ENCODE data around the gene CHRNA3.
A peak's percentile ranks its signal among the peaks of the same experiment; 100 is the strongest.
"Not testable (repeated sequence)": the region's sequence is repeated elsewhere in the genome, so short reads cannot be mapped to it uniquely, and the experiment has no call there.

Gene CHRNA3

GRCh38 chr15:78616506-78616905 lies 4.3 kb downstream of the CHRNA3 start:
- no peak for ATAC-seq

DNA sequence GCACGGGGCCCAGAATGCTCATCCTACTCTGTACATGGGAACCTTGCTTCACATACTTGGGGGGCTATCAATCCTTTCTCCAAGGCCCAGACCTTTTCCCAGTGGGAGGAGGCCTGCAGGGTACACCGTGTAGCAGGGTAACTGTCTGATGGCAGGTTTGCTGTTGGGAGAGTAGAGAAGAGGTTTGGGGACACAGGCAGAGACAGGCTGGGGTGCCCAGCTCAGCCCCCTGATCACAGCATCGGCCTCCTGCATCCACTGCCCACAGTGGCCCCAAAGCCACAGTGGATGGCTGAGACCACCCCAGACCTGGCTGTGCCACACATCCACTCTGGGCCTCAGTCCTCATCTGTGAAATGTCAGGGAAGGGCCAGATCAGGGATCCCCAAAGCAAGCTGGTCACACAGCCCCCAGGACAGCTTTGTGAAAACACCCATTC lies 5.6 kb downstream of the CHRNA3 start:
- no peak for ATAC-seq

DNA sequence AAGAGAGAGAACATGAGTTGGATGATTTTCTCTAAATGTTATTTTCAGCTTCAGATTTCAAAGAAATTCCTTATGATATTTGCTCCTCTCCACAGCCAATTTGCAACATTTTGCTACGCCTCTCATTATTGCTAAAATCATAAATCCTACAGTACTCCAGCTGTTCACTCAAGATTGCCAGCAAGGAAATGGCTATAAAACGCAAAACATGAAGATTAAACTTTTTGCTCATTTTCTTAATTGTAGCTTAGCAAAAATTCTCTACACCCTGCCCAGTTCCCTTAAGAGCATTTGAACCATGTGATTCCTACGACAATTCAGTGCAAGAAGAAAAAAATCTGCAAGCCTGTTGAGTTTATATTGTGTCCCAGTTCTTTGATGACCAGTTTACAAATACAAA lies 6.8 kb downstream of the CHRNA3 start:
- no peak for ATAC-seq

GRCh38 chr15:78609551-78609950 lies 11.2 kb downstream of the CHRNA3 start:
- not testable (repeated sequence) for ATAC-seq

DNA sequence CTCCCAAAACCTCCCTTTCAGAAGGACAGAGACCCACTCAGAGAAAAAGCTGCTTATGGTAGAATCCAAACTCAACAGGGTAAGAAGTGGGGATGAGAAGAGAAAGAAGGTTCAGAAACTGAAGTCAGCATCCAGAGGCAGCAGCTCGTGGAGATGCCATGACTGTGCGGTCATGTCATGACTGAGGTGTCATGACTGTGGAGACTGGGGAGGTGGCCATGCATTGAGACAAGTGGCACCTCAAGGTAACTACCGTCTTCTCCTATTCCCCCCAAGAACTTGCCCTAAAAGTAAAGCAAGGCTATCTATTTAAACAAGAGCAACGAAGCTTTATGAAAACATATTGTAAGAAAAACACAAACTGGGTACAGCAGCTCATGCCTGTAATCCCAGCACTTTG lies 15.1 kb downstream of the CHRNA3 start:
- no peak for ATAC-seq

- no peak for ATAC-seq
Observed at GRCh38 chr15:78605201-78605600, 15.6 kb downstream of the CHRNA3 start.

DNA sequence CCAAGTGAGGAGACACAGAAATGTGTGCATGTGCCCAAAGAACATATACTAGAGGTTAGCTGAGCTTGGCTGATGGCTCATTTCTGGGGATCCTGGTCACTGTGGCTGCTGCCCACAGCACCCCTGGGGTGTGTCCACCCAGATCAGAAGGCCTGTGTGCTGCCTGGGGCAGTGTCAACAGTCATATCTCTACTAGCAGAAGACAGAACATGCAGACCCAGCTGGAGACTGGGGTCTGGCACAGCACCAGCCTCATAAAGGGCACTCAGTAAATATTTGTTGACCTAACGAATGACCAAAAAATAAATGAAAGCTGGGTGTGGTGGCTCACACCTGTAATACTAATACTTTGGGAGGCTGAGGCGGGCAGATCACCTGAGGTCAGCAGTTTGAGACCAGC lies 16.4 kb downstream of the CHRNA3 start:
- ATAC-seq, result no peak

GRCh38 chr15:78603467-78603866 lies 17.3 kb downstream of the CHRNA3 start:
- ATAC-seq, result no peak

- ATAC-seq, result no peak
Observed at GRCh38 chr15:78599189-78599588, 21.6 kb downstream of the CHRNA3 start.

DNA sequence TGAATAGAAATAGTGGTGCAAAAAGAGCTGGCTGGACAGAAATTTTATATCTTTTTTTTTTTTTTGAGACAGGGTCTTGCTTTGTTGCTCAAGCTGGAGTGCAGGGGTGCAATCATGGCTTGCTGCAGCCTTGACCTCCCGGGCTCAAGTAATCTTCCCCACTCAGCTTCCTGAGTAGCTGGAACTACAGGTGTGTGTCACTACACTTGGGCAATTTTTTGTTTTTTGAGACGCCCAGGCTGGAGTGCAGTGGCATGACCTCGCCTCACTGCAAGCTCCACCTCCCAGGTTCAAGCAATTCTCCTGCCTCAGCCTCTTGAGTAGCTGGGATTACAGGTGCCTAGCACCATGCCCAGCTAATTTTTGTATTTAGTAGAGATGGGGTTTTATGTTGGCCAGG lies 22.4 kb downstream of the CHRNA3 start:
- ATAC-seq, result no peak

GRCh38 chr15:78597583-78597982 lies 23.2 kb downstream of the CHRNA3 start:
- no peak for ATAC-seq

DNA sequence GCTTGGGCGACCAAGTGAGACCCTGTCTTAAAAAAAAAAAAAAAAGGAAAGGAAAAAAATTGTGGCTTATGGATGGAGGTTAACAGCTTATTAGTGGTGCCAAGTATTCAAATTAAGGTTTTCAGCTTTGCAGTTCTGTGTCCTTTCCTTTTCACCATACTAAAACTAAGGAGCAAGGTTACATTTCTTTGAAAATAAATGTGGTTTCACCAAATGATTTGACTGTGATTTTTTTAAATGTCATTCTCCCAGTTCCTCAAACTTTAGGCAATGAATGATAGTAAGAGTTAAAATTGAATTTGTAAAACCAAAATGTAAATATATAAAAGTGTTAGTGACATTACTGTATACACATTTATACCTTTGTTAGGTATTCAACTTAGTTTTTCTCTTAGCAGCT lies 45.9 kb downstream of the CHRNA3 start:
- no peak for ATAC-seq

DNA sequence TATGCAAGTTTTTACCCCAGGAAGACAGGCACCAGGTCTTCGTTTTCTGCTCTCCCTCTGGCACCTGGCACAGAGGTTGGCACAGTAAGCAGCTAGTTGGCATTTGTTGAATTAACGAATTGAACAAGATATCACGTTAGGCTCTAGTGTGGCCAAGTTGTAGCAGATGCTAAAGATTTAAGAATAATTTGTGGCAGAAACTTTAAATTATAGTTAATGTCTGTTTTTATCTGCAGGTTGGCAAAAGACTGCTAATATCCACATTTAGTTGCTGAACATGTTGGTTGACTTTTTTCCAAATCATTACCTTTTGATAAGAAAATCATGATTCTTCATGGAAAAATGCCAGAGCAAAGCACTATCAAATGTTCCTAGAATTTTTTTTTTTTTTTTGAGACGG lies 47.4 kb downstream of the CHRNA3 start:
- no peak for ATAC-seq

DNA sequence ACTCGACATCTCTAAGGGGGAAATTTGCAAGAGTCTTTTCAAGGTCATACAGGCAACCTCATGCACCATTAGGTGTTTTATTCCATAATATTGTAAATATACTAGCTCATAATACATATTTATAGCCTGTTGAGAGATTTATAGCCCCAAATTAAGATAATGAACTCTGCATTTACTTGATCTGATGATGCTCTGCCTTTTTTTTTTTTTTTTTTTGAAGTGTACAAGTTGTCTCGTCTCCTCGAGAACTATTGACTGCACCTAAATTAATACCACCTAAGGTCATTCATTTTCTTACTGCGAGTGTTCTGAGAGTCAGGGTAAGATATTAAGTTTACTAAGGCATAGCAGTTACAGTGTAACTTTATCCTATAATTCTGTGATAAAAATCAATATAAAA lies 49.4 kb downstream of the CHRNA3 start:
- ATAC-seq, result no peak

DNA sequence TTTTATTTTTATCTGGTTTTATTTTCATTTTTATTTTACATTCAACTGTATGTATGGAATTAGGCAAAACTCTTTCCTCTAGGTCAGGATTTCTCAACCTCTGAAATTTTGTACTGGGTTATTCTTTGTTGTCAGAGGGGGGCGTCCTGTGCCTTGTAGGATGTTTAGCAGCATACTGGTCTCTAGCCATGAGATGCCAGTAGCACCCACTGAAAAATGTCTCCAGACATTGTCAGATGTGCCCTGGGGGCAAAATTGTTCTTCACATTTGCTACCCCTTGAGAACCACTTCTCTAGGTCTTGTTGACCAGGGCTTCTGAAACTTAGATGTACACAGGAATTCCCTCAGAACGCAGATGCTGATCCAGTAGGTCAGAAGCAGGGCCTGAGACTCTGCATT lies 50.1 kb downstream of the CHRNA3 start:
- ATAC-seq, result no peak

DNA sequence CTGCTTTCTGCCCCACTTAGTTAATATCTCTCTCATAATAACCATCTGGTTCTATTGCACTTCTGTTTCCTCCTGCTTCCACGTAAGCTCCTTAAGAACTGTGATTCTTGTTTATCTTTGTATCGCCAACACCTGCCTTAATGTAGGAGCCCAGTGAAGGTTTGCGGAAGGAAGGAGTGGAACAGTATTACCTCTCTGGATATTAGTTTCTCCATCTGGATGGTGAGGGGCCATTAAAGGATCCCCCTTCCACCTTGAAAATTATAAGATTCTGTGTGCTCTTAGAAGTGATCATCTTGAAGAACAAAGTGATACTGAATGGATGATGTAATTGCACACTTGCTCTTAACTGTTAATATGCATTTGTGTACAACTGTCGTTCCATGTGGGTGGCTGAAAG lies 53.3 kb downstream of the CHRNA3 start:
- ATAC-seq, result no peak

- ATAC-seq, result no peak
Observed at GRCh38 chr15:78565951-78566774, 54.6 kb downstream of the CHRNA3 start.

GRCh38 chr15:78565097-78565950 lies 55.5 kb downstream of the CHRNA3 start, which contains the start of gene CHRNA5:
TSS of gene CHRNA5 (plus strand) at chr15:78565520. CDS start at chr15:78565720, 200 bp downstream.
- ATAC-seq, result peak; percentile 78 to 88

DNA sequence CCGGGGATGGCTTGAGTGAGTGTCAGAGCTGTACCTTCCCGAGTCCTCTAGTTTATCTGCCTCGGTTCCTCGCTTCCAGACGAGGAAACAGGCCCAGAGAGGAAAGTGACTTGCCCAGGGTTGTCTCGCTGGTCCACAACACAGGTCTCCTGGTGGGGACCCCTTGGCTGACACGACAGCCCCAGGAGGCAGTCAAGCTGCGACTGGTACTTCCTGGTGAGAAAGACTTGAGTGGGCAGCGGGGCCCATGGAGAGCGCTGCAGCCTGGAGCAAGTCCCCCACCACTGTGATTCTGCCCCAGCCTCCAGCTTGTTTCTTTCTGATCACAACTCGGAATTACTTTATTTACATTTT lies 56.1 kb downstream of the CHRNA3 start:
- no peak for ATAC-seq

GRCh38 chr15:78563092-78563491 lies 57.7 kb downstream of the CHRNA3 start:
- no peak for ATAC-seq

DNA sequence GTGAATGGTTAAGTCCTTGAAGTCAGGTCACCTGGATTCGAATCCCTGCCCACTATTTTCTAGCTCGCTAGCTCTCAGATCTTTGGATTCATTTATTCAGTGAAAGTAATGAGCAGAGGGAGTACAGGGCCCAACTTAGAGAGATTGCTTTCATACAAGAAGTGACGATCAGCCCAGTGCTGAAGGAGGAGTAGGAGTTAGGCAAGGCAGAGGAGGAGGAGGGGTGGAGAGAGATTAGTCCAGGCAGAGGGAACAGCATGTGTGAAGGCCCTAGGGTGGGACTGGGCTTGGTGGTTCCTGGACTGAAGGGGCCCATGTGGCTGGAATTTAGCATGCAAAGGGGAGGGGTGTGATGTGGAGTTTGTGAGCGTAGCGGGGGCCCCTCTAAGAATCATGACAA lies 59.3 kb downstream of the CHRNA3 start:
- no peak for ATAC-seq

DNA sequence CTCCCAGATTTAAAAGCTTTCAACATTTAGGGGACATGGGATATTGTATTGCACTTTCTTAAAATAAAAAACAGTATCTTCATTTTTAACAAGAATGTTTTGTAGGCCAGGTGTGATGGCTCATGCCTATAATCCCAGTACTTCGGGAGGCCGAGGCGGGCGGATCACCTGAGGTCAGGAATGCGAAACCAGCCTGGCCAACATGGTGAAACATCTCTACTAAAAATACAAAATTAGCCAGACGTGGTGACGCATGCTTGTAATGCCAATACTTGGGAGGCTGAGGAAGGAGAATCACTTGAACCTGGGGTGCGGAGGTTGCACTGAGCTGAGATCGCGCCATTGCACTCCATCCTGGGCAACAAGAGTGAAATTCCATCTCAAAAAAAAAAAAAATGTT lies 60.6 kb downstream of the CHRNA3 start:
- ATAC-seq, result not testable (repeated sequence)

- no peak for ATAC-seq
Observed at GRCh38 chr15:78552597-78552996, 68.2 kb downstream of the CHRNA3 start.

GRCh38 chr15:78551902-78552301 lies 68.9 kb downstream of the CHRNA3 start:
- ATAC-seq, result no peak
